CD4-positive, alpha-beta T cell treated with Interleukin-6 at 100 ng/mL for 8 hours (primary cell): ENCODE measurements around the gene LRIT2.

ENCODE experiments used
- DNase-seq: peaks from one replicate; pipeline ENCODE4 v3.0.0-alpha.2; 2020; ENCODE audit warnings: mixed read lengths, low spot score

LRIT2 gene

DNA sequence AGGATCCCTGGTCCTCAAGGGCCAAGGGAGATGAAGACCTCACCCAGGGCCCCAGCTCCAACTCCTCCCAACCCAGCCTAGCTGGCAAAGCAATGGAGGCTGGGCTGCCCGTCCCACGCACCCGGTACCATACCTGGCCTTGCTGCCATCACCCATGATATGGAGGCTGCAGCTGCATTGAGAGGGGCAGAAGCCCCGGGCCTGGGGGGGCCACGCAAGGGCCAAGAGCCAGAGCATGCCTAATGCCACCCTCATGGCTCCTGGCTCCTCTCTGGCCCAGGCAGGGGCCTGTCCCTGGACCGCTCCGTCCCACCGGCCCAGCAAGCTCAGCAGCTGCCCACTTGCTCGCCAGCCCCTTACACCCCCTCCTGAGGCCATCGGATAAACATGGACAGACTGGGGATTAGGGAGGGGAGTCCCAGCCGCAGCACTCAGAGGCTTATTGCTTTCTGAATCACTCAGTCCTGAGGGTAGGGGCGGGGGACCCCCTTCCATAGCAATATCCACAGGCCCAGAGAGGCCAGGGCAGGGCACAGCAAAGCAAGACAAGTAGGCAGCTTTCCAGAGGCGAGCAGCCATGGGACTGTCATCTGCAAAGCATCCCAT is 15.9 kb upstream of the LRIT2 start, which contains the start of gene LRIT1:
Gene LRIT1, minus strand, starts transcription at position 362 of the 606 bp plus-strand sequence. Its CDS starts 107 bp downstream, at position 255.
- no peak for DNase-seq

DNA sequence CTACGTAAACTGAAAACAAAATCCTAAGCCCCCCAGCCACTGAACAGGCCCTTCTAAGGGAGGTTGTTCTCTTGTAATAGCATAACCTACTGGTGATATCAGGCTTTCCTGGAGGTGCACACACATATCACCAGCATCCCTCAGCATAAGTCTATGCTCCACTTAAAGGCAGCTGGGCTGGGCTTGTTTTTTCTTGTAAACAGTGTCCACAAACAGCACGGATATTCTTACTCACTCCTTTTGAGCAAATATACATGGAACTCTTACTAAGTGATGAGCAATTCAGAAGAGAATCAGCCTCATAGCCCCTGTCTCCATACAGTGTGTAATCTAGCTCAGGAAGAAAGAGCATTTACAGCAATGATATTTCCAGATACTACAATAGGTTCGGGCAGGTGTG is 13.6 kb upstream of the LRIT2 start:
- DNase-seq, result no peak

DNA sequence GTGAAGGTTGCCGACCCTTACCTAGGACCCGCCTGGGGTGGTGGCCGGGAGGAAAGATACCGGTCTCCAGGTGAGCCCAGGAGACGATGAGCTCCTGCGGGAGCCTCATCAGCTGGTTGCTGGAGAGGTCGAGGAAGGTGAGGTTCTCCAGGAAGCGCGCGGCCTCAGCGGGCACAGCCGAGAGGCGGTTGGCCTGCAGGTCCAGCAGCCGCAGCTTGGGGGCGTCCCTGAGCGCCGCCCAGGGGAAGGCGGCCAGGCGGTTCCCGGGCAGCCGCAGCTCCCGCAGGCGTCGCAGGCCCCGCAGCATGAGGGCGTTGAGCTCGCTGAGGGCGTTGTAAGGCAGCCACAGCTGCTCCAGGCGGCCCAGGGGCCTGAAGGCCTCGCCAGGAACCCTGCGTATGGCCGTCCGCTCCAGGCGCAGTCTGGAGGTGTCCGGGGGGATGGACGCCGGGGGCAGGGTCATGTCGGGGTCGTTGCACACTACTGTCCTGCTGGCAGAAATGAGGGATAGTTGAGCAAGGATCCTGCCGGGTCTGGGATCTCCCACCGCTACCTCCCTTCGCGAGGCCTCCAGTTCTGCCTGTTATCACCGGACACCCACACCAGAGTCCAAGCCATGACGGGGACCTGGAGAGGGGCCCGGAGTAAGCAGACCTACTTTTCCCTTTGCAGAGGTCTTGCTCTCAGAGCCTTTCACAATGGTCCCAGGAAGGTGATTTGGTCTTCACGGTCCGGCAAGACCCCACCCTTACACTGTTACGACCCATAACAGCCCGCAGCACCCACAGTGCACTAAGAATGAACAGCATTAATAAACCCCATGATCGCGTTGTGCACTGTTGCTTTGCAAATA is 12.1 kb upstream of the LRIT2 start:
- DNase-seq, result no peak

DNA sequence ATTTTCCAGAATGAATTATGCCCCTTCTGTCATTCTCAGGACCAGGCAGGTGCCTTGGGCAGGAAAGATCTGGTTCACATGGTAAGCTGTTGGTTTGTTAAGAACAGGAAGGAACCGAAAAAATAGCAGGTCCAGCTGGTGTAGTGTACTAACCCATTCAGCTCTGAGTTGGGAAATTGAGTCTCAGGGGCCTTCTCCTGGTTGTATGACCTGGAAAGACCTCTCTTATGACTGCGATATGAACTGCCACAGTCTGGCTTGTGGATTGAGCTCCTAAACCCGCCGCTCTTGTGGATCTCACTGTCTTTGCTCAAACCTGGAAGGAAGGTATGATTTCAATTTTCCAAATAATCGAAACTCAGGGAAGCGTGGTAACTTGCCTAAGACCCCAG is 11.5 kb upstream of the LRIT2 start:
- no peak for DNase-seq

DNA sequence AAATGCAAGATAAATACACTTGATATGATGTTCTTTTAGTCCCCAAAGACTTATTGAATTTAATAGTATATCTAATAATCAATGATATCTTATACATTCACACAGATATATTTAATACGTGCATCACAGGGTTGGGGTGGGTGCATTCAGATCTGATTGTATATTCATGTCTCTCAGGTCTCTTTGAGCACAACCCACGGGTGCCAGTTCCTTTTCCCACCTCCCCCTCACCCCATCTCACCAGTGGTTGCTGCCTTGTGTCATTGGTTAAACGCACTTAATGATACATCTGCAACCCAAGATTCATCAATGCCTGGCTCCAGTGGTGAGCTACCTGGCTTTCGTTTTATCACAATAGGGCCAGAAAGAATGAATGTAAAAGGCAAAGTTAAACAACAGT is 9.8 kb upstream of the LRIT2 start:
- DNase-seq, result no peak

DNA sequence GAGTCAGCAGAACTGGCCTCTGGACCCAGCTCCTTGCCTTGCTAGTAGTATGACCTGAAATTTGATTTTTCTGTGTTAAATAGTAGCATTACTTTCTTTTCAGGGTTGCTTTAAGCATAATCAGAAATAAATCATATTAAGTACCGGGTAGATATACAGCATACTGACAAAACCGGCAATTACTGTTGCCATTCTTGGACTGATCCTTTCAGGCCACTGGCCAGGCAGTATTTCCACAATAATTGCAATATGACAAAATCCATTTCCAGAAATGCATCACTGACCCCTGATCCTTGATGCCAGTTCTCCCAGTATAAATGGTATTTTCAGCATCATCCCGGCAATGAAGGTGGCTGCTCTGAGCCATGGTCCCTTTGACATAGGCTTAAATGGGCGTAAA is 9.1 kb upstream of the LRIT2 start:
- no peak for DNase-seq

DNA sequence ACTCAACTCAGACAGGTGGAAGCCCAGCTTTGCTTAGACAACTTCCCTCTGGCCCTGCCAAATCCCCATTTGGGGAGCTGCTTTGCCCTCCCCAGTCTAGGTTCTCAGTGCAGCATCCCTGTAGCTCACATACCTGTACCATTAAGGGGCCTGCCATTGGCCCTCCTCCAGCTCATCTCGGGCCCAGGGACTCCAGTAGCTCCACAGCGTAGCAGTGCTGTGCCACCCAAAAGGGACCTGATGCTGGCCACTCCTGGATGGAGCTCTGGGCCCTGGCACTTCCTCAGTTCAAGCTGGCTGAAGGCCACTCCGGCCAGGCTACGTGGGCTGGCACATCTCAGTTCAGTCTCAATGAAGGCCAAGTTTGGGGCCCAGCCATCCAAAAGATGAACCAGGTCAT is 8.6 kb upstream of the LRIT2 start:
- DNase-seq, result no peak

DNA sequence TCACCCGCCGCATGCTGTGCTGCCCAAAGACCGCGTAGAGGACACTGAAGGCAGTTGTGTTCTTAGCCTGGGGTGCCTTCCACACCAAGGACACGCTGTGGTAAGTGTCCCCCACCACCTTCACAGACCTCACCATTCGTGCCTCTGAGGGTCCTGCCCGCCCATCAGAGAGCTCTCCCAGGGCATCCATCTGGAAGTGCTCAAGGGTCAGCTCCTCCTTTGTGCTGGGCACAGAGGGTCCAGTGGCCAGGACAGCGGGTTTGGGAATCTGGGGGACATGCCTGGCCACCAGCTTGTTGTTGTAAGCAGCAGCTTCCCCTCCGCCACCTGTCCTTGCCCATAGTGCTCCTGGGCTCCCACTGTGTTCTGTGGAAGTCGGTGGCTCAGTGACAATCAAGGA is 7.0 kb upstream of the LRIT2 start:
- DNase-seq, result no peak

DNA sequence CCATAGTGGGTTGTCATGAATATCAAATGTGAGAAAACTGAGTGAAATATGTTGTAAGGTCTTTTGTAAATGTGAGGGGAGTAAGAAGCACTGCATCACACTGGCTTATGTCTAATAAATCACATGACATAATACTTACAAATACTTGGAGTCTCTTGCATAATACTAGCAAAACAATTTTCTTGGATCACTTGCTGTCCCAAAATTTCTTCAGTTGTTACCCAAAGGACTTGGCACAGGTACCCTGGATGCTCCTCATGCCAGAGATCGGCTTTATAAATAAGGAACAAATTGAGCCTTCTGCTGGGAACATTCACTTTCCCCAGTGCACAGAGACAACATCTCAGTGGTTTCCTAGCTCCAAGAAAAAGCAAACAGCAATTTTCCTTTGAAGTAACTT is 5.0 kb upstream of the LRIT2 start:
- DNase-seq, result no peak

DNA sequence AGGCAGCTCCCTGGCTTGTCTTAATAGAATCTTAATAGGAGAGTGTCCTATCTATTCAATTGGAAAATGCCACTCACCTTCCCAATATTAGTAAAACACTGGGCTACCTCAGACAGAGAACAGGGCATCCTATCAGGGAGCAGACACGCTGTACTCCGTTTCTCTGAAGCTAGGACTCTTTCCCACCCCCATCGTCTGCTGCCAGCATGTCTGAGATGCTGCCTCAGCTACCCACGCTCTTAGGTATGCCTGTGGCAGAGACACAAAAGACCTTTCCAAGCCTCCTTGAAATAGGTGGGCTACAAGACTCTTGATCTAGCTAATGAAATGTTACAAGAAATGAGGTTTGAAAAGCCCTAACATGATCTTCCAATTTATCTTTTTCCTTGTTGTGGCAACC is 2.5 kb upstream of the LRIT2 start:
- DNase-seq, result no peak

DNA sequence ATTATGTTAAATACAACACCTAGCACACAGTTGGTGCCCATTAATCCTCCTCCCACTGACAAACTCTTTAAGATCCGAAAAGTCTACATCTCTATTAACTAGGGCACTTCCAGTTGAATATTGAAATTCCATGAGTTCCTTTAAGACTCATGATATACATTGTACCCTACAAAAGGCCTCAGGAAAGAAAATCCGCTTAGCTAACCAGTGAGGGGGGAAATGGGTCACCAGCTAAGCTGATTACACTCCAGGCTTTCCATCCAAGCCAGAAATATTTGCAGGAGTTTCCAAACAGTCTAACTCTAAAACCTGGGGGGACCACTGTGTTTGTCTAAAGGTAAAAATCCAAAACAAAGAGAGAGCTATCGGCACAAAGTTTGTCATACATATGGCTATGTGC is 1.3 kb upstream of the LRIT2 start:
- no peak for DNase-seq

DNA sequence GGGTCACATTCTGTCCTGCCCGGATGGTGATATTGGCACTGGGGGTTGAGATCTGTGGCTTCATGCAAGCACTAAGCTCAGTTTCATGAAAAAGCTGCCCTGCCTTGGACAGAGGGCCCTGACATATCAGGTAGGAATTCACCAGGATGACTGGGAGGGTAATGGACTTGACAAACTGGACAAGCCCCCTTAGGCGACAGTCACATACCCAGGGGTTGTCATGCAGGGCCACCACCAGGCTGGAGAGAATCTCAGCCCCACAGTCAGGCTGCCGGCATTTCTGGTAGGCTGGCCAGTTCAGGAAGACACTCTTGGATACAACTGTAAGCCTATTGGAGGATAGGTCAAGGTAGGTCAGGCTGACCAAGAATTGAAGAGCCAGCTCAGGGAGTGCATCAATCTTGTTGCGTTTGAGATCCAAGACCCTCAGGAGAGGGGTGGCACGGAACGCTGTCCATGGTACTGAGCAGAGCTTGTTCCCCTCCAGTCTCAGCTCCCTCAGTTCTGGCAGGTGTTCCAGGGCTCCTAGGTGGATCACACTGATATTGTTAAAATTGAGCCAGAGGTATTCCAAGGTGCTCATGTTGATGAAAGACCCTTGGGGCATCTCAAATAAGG is 824 bp downstream of the LRIT2 start:
- no peak for DNase-seq

DNA sequence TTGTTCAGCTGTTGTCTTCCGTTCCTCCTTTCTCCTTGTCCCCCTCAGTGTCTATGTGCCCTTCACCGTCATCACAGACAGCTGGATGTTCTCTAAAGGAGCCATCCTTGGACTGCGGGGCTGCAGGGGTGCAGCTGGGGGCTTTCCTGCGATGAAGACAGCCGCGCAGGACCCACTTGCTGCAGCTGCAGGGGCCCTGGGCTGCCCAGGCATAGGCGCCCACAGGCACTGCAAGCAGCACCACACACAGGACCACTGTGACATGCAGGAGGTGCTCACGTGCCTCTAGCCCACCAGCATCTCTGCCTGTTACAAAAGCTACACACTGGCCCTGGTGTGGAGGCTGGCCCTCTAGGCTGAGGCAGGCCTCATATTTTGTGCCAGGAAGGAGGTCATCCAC is 3.4 kb downstream of the LRIT2 start:
- DNase-seq, result no peak

DNA sequence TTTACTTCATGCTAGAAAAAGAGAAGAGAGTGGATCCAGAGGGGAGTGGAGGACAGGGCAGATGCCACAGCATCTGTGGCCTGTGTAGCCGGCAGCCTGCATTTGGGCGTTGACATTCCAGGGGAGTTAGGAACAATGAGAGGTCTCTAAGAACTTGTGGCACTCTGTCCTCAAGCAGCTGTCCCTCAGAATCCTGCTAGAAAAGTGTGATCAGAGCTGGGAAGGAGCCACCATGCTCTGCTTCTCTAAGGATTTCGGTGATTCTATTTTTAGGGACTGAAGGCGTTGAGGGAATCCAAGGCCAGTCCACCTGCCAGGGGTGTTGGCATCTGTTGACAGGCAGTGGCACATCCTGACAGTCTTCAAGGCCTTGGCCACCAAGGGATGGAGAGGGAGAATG is 7.6 kb downstream of the LRIT2 start:
- DNase-seq, result no peak

DNA sequence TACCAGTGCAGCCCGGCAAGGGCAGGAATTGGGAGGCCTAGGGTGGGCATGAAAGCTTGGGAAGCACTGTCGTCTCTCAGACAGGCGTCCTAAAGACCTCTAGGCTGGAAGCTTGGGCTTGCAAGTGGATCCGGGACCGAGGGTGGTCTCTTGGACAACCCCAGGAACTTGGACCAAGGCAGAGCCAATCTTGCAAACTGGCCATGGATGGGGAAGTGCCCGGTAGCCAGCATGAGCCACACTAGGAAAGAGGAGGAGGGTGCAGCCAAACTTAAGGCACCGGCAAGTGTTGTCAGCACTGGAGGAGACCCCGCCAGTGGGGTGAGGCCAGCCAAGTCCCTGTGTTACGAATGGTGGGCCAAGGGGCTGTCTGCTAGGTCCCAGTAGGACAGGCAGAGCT is 8.5 kb downstream of the LRIT2 start:
- DNase-seq, result no peak

DNA sequence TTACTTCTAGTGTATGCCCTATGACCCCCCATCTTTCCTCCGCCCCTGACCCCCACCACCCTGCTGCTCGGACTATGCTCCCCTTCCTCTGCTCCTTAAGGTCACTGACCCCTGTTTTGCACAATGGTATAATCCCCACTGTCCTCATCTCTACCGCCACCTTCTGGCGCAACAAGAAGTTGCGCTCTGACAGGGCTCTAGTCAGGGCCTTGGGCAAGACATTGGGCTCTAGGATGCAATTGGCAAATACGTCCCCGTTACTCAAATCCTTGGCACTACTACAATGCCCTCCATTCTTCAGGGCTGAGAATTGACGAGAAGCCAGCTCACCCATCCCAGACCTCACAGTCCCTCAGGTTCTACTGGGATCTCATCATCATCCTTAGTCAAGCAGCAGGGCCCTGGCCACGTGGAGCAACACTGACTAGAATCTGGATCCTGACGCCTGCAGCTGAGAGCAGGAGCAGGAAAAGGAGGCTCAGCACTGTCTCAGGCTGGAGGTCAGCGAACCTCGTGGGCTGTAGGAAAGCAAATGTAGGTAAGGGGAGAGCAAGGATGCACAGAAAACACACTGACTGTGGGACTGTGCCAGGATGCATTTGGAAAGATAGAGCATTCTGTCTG is 10.6 kb downstream of the LRIT2 start:
- peak; percentile 14 for DNase-seq

DNA sequence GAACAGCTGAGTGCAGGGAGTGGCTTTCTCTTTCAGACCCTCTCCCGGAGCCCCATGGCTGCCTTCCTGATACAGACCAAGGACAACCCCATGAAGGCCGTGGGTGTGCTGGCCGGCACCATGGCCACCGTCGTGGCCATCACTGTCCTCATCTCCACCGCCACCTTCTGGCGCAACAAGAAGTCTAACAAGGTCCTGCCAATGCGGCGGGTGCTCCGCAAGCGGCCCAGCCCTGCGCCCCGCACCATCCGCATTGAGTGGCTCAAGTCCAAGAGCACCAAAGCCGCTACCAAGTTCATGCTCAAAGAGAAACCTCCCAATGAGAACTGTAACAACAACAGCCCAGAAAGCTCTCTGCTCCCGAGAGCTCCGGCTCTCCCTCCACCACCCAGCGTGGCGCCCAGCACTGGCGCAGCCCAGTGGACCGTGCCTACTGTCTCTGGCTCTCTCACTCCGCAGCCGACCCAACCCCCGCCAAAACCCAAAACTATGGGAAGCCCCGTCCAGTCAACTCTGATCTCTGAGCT is 11.2 kb downstream of the LRIT2 start:
- DNase-seq, result no peak

DNA sequence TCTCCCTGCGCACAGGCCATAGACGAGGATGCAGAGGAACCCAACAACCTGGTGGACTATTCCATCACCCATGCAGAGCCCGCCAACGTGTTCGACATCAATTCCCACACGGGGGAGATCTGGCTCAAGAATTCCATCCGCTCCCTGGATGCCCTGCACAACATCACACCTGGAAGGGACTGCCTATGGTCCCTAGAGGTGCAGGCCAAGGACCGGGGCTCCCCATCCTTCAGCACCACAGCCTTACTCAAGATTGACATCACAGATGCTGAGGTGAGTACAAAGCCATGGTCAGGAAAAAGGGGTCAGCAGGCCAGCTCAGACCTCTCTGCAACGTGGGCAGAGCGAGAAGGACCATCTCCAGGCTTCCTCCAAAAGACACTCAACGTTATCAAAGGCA is 12.3 kb downstream of the LRIT2 start:
- no peak for DNase-seq

DNA sequence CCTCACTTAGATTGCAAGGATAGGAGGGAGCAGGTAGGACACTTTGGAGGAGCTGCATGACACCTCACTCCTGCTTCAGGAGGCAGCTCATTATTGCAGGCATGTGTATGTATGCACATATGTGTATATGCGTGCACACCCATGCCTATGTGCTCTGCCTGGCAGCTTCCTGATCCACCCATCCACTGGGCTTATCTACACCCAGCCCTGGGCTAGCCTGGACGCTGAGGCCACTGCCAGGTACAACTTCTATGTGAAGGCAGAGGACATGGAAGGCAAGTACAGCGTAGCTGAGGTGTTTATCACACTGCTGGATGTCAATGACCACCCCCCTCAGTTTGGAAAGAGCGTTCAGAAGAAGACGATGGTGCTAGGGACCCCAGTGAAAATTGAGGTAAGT is 13.3 kb downstream of the LRIT2 start:
- no peak for DNase-seq

DNA sequence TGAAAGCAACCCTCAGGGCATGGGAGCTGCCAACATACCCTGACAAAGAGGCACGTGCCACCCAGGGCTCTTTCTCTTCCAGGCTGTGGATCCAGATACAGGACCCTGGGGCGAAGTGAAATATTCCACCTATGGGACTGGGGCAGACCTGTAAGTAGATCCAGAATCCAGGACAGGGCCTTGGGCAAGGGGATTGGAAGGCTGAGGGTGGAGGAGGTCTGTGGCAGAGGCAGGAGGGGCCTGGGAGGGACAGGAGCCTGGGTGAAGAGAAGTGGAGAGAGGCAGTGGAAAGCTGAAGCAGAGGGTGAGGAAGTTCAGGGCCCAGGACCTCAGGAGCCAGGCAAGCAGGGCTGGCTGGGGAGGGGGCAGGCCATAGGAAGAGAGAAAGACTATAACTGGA is 13.8 kb downstream of the LRIT2 start:
- DNase-seq, result no peak

DNA sequence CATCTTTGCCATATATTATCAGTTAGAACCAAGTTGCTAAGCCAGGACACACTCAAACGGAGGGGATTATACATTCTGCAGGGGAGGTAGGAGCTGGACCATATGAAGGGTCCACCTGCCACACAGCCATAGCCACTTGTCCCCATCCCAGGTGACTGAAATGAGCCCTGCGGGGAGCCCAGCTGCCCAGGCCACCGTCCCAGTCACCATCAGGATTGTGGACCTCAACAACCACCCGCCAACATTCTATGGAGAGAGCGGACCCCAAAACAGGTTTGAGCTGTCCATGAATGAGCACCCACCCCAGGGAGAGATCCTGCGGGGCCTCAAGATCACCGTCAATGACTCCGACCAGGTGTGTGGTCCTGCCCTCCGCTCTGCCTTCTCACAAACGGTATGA is 17.3 kb downstream of the LRIT2 start:
- no peak for DNase-seq

DNA sequence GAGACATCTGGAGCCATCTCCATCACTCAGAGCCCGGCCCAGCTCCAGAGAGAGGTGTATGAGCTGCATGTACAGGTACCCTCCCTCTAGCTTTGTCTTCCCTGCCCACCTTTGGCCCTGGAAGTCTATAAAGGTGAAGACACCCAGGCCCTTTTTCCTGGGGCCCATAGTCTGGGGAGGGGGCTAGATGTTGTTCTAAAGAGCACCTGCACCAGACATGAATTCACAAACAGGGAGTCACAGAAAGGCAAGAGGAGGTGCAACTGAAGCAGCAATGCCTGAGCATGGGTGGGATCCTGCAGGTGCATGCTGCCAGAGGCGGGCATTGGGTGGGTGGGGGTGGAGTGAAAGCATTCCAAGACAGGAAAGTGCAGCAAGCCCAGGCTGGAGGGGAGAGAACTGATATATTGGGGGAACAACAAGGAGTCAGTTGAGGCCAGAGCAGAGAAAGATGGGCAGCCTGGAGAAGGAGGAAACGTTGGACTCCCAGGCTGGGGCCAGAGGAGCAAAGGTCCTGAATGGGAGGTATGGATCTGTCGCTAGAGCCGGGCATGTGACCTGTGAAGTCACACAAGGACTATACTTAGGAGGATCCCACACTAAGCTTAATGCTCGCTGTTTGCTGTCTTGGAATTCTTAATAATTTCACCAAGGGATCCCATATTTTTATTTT is 19.4 kb downstream of the LRIT2 start:
- DNase-seq, result no peak
